Measurements from ENCODE around the gene MEPCE. TPM values are rescaled to one million over a fixed set of nuclear protein-coding genes. Genes with fewer than 3 reads are reported as not detected.
"Not testable (repeated sequence)": the region's sequence is repeated elsewhere in the genome, so short reads cannot be mapped to it uniquely, and the experiment has no call there.

Gene MEPCE
- total RNA-seq, 2 donors from 2014 or later: 44.0 to 60.5 TPM

GRCh38 chr7:100447363-100447762 is 17.7 kb downstream of the MEPCE start:
- H3K27me3 Mint-ChIP-seq; H3K9me3 Mint-ChIP-seq; DNase-seq (ENCODE audit: low spot score); H3K4me1 Mint-ChIP-seq (ENCODE audit: low read depth in 2 of 2); H3K4me3 Mint-ChIP-seq; H3K36me3 Mint-ChIP-seq; ATAC-seq; H3K27ac Mint-ChIP-seq: not testable (repeated sequence)

- H3K27ac Mint-ChIP-seq: no peak overlapping the region
- no peaks in the 10 kb centered on the region for H3K27me3 Mint-ChIP-seq
- no peaks in the 10 kb centered on the region for H3K36me3 Mint-ChIP-seq
- no peak overlapping the region for H3K4me3 Mint-ChIP-seq
- ATAC-seq: no peak
- H3K9me3 Mint-ChIP-seq: no peaks in the 10 kb centered on the region
- no peak for DNase-seq (ENCODE audit: low spot score)
- no peaks in the 10 kb centered on the region for H3K4me1 Mint-ChIP-seq (ENCODE audit: low read depth in 2 of 2)
Observed at GRCh38 chr7:100449190-100449795, 19.7 kb downstream of the MEPCE start.

GRCh38 chr7:100452513-100452912 is 22.9 kb downstream of the MEPCE start:
- no peak overlapping the region for H3K4me3 Mint-ChIP-seq
- H3K36me3 Mint-ChIP-seq: no peaks in the 10 kb centered on the region
- H3K4me1 Mint-ChIP-seq (ENCODE audit: low read depth in 2 of 2): peaks cover 0 to 4% of the 10 kb centered on the region in 2 donors
- DNase-seq (ENCODE audit: low spot score) (no peak), ATAC-seq (no peak)
- H3K27ac Mint-ChIP-seq: no peak overlapping the region
- no peaks in the 10 kb centered on the region for H3K9me3 Mint-ChIP-seq
- H3K27me3 Mint-ChIP-seq: no peaks in the 10 kb centered on the region

- not testable (repeated sequence) for H3K9me3 Mint-ChIP-seq; H3K27me3 Mint-ChIP-seq; H3K27ac Mint-ChIP-seq; ATAC-seq; H3K4me3 Mint-ChIP-seq; H3K36me3 Mint-ChIP-seq; DNase-seq (ENCODE audit: low spot score); H3K4me1 Mint-ChIP-seq (ENCODE audit: low read depth in 2 of 2)
Observed at GRCh38 chr7:100453854-100454253, 24.2 kb downstream of the MEPCE start.

- DNase-seq (ENCODE audit: low spot score) (no peak), ATAC-seq (no peak)
- peaks cover 0 to 4% of the 10 kb centered on the region in 2 donors for H3K4me1 Mint-ChIP-seq (ENCODE audit: low read depth in 2 of 2)
- no peak overlapping the region for H3K27ac Mint-ChIP-seq
- H3K27me3 Mint-ChIP-seq: no peaks in the 10 kb centered on the region
- no peaks in the 10 kb centered on the region for H3K36me3 Mint-ChIP-seq
- no peaks in the 10 kb centered on the region for H3K9me3 Mint-ChIP-seq
- H3K4me3 Mint-ChIP-seq: no peak overlapping the region
Observed at GRCh38 chr7:100455206-100455605, 25.6 kb downstream of the MEPCE start.

- no peak overlapping the region for H3K4me3 Mint-ChIP-seq
- H3K4me1 Mint-ChIP-seq (ENCODE audit: low read depth in 2 of 2): peaks cover 0 to 4% of the 10 kb centered on the region in 2 donors
- H3K36me3 Mint-ChIP-seq: no peaks in the 10 kb centered on the region
- H3K9me3 Mint-ChIP-seq: no peaks in the 10 kb centered on the region
- DNase-seq (ENCODE audit: low spot score) (no peak), ATAC-seq (no peak)
- H3K27me3 Mint-ChIP-seq: no peaks in the 10 kb centered on the region
- H3K27ac Mint-ChIP-seq: no peak overlapping the region
Observed at GRCh38 chr7:100456562-100456961, 26.9 kb downstream of the MEPCE start.

GRCh38 chr7:100457033-100457432 is 27.4 kb downstream of the MEPCE start:
- Mint-ChIP-seq H3K36me3 (no peaks in the 10 kb centered on the region), H3K4me3 (no peak overlapping the region), H3K27me3 (no peaks in the 10 kb centered on the region), H3K27ac (no peak overlapping the region), H3K9me3 (no peaks in the 10 kb centered on the region), H3K4me1 (ENCODE audit: low read depth in 2 of 2) (peaks cover 0 to 4% of the 10 kb centered on the region in 2 donors)
- ATAC-seq: no peak
- DNase-seq (ENCODE audit: low spot score): no peak

GRCh38 chr7:100464210-100464660 is 34.6 kb downstream of the MEPCE start, which contains the start of gene SPACDR:
Gene SPACDR, minus strand, starts transcription at chr7:100464260. Its CDS starts 235 bp downstream, at chr7:100464025.
- Mint-ChIP-seq H3K4me3 (no peak within 1 kb of the TSS), H3K27ac (no peak within 1 kb of the TSS), H3K4me1 (ENCODE audit: low read depth in 2 of 2) (peaks cover 0 to 4% of the 10 kb centered on the region in 2 donors), H3K9me3 (no peaks in the 10 kb centered on the region), H3K36me3 (no peaks in the 10 kb centered on the region), H3K27me3 (no peaks in the 10 kb centered on the region)
- ATAC-seq: no peak
- DNase-seq (ENCODE audit: low spot score): no peak

- Mint-ChIP-seq H3K9me3 (no peaks in the 10 kb centered on the region), H3K4me1 (ENCODE audit: low read depth in 2 of 2) (peaks cover 0 to 6% of the 10 kb centered on the region in 2 donors), H3K27me3 (no peaks in the 10 kb centered on the region), H3K27ac (no peak overlapping the region), H3K36me3 (no peaks in the 10 kb centered on the region), H3K4me3 (no peak overlapping the region)
- no peak for DNase-seq (ENCODE audit: low spot score)
- no peak for ATAC-seq
Observed at GRCh38 chr7:100464791-100465190, 35.2 kb downstream of the MEPCE start.

- no peak for ATAC-seq
- Mint-ChIP-seq H3K4me1 (ENCODE audit: low read depth in 2 of 2) (peaks cover 0 to 9% of the 10 kb centered on the region in 2 donors), H3K36me3 (no peaks in the 10 kb centered on the region), H3K4me3 (no peak overlapping the region), H3K9me3 (no peaks in the 10 kb centered on the region), H3K27ac (no peak overlapping the region), H3K27me3 (no peaks in the 10 kb centered on the region)
- DNase-seq (ENCODE audit: low spot score): no peak
Observed at GRCh38 chr7:100465299-100465698, 35.7 kb downstream of the MEPCE start.

GRCh38 chr7:100465702-100466311 is 36.2 kb downstream of the MEPCE start:
- no peak for ATAC-seq
- H3K27ac Mint-ChIP-seq: no peak overlapping the region
- no peak for DNase-seq (ENCODE audit: low spot score)
- no peak overlapping the region for H3K4me3 Mint-ChIP-seq
- H3K27me3 Mint-ChIP-seq: no peaks in the 10 kb centered on the region
- peaks cover 0 to 9% of the 10 kb centered on the region in 2 donors for H3K4me1 Mint-ChIP-seq (ENCODE audit: low read depth in 2 of 2)
- no peaks in the 10 kb centered on the region for H3K36me3 Mint-ChIP-seq
- H3K9me3 Mint-ChIP-seq: no peaks in the 10 kb centered on the region

- H3K27ac Mint-ChIP-seq: no peak overlapping the region
- H3K9me3 Mint-ChIP-seq: no peaks in the 10 kb centered on the region
- no peaks in the 10 kb centered on the region for H3K36me3 Mint-ChIP-seq
- no peak for DNase-seq (ENCODE audit: low spot score)
- peaks cover 0 to 11% of the 10 kb centered on the region in 2 donors for H3K4me1 Mint-ChIP-seq (ENCODE audit: low read depth in 2 of 2)
- no peak overlapping the region for H3K4me3 Mint-ChIP-seq
- H3K27me3 Mint-ChIP-seq: no peaks in the 10 kb centered on the region
- ATAC-seq: no peak
Observed at GRCh38 chr7:100466653-100467605, 37.3 kb downstream of the MEPCE start.

GRCh38 chr7:100467638-100468373 is 38.2 kb downstream of the MEPCE start:
- ATAC-seq (no peak), DNase-seq (ENCODE audit: low spot score) (no peak)
- no peak overlapping the region for H3K4me3 Mint-ChIP-seq
- H3K27me3 Mint-ChIP-seq: no peaks in the 10 kb centered on the region
- no peak overlapping the region for H3K27ac Mint-ChIP-seq
- H3K36me3 Mint-ChIP-seq: no peaks in the 10 kb centered on the region
- H3K4me1 Mint-ChIP-seq (ENCODE audit: low read depth in 2 of 2): peaks cover under 1 to 14% of the 10 kb centered on the region in 2 donors
- H3K9me3 Mint-ChIP-seq: no peaks in the 10 kb centered on the region
